Measurements from ENCODE around the gene C1QTNF1. TPM values are rescaled to one million over a fixed set of nuclear protein-coding genes. Genes with fewer than 3 reads are reported as not detected.

Gene C1QTNF1
- total RNA-seq, 5 donors from 2014 or later (not counting 1 experiment from before 2014, with no cell fraction given), result 0.10 to 0.57 (median 0.26) TPM; not detected in 1

- H3K4me3 ChIP-seq (ENCODE audit: control insufficient read depth in 1 of 2, extremely low read depth in 1 of 2, low read length in 1 of 2), result no peak overlapping the region
- ATAC-seq (replicated peaks in 1 of 4) (no peak), DNase-seq (no peak)
- no peak overlapping the region for H3K27ac Mint-ChIP-seq
- ChIA-PET POLR2A (no interaction called here), CTCF (no interaction called here)
- H3K36me3 ChIP-seq (ENCODE audit: control insufficient read depth in 2 of 2, extremely low read depth in 1 of 2, insufficient read depth in 1 of 2, low read length in 1 of 2), result no peaks in the 10 kb centered on the region
- peaks cover 0 to 4% (median 0%) of the 10 kb centered on the region in 3 donors for H3K9me3 Mint-ChIP-seq
- WGBS (ENCODE audit: insufficient coverage), result 67% methylated on average over 1 of the region's 6 CpGs
- H3K27ac ChIP-seq (ENCODE audit: low read length), result no peak overlapping the region
- H3K27me3 ChIP-seq (replicated peaks in 1 of 2; ENCODE audit: control insufficient read depth in 2 of 2, extremely low read depth in 1 of 2, insufficient read depth in 2 of 2, low read length in 1 of 2), result peaks cover 0 to 5% of the 10 kb centered on the region in 2 experiments
- no peaks in the 10 kb centered on the region for H3K4me1 Mint-ChIP-seq
- no peaks in the 10 kb centered on the region for H3K9me3 ChIP-seq
- H3K27me3 Mint-ChIP-seq, result peaks cover 4 to 12% of the 10 kb centered on the region in 2 donors
- H3K36me3 Mint-ChIP-seq, result no peaks in the 10 kb centered on the region
- no peak overlapping the region for H3K4me3 Mint-ChIP-seq
- no peaks in the 10 kb centered on the region for H3K4me1 ChIP-seq (ENCODE audit: control insufficient read depth in 1 of 2, extremely low read depth in 1 of 2, insufficient read depth in 2 of 2, low read length in 2 of 2)
Measured at GRCh38 chr17:79017546-79018369, 6.2 kb upstream of the C1QTNF1 start.

DNA sequence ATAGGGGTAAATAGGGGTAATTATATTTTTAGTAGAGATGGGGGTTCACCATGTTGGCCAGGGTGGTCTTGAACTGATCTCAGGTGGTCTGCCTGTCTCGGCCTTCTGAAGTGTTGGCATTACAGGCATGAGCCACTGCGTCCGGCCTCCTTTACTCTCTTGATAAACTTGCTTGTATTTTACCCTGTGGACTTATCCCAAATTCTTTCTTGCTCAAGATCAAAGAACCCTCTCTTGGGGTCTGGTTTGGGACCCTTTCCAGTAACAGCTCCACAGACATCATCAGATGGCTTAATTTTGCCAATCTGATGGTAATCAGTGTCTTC, 5.6 kb upstream of the C1QTNF1 start:
- Histone ChIP-seq H3K27me3 (replicated peaks in 1 of 2; ENCODE audit: control insufficient read depth in 2 of 2, extremely low read depth in 1 of 2, insufficient read depth in 2 of 2, low read length in 1 of 2) (peaks cover 0 to 5% of the 10 kb centered on the region in 2 experiments), H3K36me3 (ENCODE audit: control insufficient read depth in 2 of 2, extremely low read depth in 1 of 2, insufficient read depth in 1 of 2, low read length in 1 of 2) (no peaks in the 10 kb centered on the region), H3K4me1 (ENCODE audit: control insufficient read depth in 1 of 2, extremely low read depth in 1 of 2, insufficient read depth in 2 of 2, low read length in 2 of 2) (peaks cover 0 to under 1% of the 10 kb centered on the region in 2 experiments), H3K9me3 (no peaks in the 10 kb centered on the region), H3K4me3 (ENCODE audit: control insufficient read depth in 1 of 2, extremely low read depth in 1 of 2, low read length in 1 of 2) (no peak overlapping the region), H3K27ac (ENCODE audit: low read length) (no peak overlapping the region)
- ChIA-PET POLR2A (no interaction called here), CTCF (interaction anchor here in 1 of 2 donors (0.6 kb wide), 1 partner anchor 26 kb away, joined by 3 read pairs; no protein-coding TSS in a partner anchor)
- no peaks in the 10 kb centered on the region for H3K36me3 Mint-ChIP-seq
- no CpG with 5 or more reads among the region's 3 CpGs for WGBS (ENCODE audit: insufficient coverage)
- DNase-seq (no peak), ATAC-seq (replicated peaks in 1 of 4) (no peak)
- H3K27ac Mint-ChIP-seq, result no peak overlapping the region
- H3K4me1 Mint-ChIP-seq, result no peaks in the 10 kb centered on the region
- peaks cover 4 to 16% of the 10 kb centered on the region in 2 donors for H3K27me3 Mint-ChIP-seq
- peaks cover 0 to 4% (median 0%) of the 10 kb centered on the region in 3 donors for H3K9me3 Mint-ChIP-seq
- no peak overlapping the region for H3K4me3 Mint-ChIP-seq

GRCh38 chr17:79019261-79019631, 4.7 kb upstream of the C1QTNF1 start:
- H3K27me3 Mint-ChIP-seq, result peaks cover 3 to 18% of the 10 kb centered on the region in 2 donors
- peaks cover 0 to under 1% (median 0%) of the 10 kb centered on the region in 3 donors for H3K9me3 Mint-ChIP-seq
- H3K4me1 Mint-ChIP-seq, result peaks cover 2 to 5% (median 4%) of the 10 kb centered on the region in 3 donors
- no peak overlapping the region for H3K27ac ChIP-seq (ENCODE audit: low read length)
- no CpG with 5 or more reads among the region's 2 CpGs for WGBS (ENCODE audit: insufficient coverage)
- POLR2A ChIA-PET, result interaction anchor here in 1 of 2 donors (0.7 kb wide), 1 partner anchor 1785 kb away, joined by 5 read pairs; no protein-coding TSS in a partner anchor
- H3K4me3 Mint-ChIP-seq, result no peak overlapping the region
- no peak for DNase-seq
- no peak for ATAC-seq (replicated peaks in 1 of 4)
- H3K27me3 ChIP-seq (replicated peaks in 1 of 2; ENCODE audit: control insufficient read depth in 2 of 2, extremely low read depth in 1 of 2, insufficient read depth in 2 of 2, low read length in 1 of 2), result peaks cover 0 to 14% of the 10 kb centered on the region in 2 experiments
- no peaks in the 10 kb centered on the region for H3K36me3 Mint-ChIP-seq
- H3K36me3 ChIP-seq (ENCODE audit: control insufficient read depth in 2 of 2, extremely low read depth in 1 of 2, insufficient read depth in 1 of 2, low read length in 1 of 2), result no peaks in the 10 kb centered on the region
- H3K4me1 ChIP-seq (ENCODE audit: control insufficient read depth in 1 of 2, extremely low read depth in 1 of 2, insufficient read depth in 2 of 2, low read length in 2 of 2), result peaks cover 0 to 9% of the 10 kb centered on the region in 2 experiments
- no peak overlapping the region for H3K27ac Mint-ChIP-seq
- H3K4me3 ChIP-seq (ENCODE audit: control insufficient read depth in 1 of 2, extremely low read depth in 1 of 2, low read length in 1 of 2), result no peak overlapping the region
- H3K9me3 ChIP-seq, result no peaks in the 10 kb centered on the region
- CTCF ChIA-PET, result no interaction called here

DNA sequence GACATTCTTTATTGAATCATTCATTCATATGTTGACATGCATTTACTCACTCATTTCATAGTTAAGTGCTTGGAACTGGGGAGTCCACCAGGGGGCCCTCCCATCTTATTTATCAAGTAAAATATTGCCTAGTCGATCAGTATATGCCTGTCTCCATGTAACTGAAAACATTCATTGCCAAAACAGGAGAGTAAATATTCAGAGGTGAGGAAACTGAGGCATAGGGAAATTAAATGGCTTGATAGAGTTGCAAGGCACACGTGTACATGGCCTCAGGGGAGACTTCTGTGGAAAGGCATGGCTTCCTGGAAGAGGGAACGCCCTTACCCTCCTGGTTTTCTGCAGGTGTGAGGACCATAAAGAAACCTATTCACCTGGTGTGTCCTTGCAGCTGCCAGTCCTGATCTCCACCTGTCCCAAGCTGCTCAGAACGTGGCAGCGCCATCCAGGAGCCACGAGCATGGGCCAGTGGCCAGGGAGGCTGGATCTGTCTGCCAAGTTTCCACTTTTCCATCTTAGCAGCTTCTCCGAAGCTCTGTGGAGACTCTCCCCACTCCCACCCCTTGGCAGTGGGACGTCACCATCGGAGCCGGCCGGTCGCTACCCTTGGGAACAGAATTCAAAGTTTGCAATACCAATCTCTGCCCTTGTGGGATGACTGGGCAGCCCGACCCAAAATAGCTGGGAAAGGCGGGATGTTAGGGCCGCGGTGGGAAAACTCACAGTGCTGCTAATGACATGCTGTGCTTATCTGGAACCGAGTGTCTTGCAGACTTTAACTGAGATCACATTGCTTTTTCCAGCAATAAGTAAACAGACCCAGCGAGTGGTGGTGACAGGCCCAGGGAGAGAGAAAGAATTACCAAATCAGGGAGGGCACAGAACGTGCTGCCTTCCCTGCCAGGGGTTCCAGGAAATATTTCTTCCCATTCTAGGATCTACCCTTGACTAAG, 4.1 kb upstream of the C1QTNF1 start:
- Histone ChIP-seq H3K4me3 (ENCODE audit: control insufficient read depth in 1 of 2, extremely low read depth in 1 of 2, low read length in 1 of 2) (no peak overlapping the region), H3K27me3 (replicated peaks in 1 of 2; ENCODE audit: control insufficient read depth in 2 of 2, extremely low read depth in 1 of 2, insufficient read depth in 2 of 2, low read length in 1 of 2) (peaks cover 0 to 21% of the 10 kb centered on the region in 2 experiments), H3K9me3 (no peaks in the 10 kb centered on the region), H3K27ac (ENCODE audit: low read length) (no peak overlapping the region), H3K4me1 (ENCODE audit: control insufficient read depth in 1 of 2, extremely low read depth in 1 of 2, insufficient read depth in 2 of 2, low read length in 2 of 2) (peaks cover 0 to 15% of the 10 kb centered on the region in 2 experiments), H3K36me3 (ENCODE audit: control insufficient read depth in 2 of 2, extremely low read depth in 1 of 2, insufficient read depth in 1 of 2, low read length in 1 of 2) (no peaks in the 10 kb centered on the region)
- Mint-ChIP-seq H3K9me3 (no peaks in the 10 kb centered on the region), H3K27ac (no peak overlapping the region), H3K4me1 (peaks cover 5 to 8% (median 6%) of the 10 kb centered on the region in 3 donors), H3K4me3 (no peak overlapping the region), H3K27me3 (peaks cover 3 to 21% of the 10 kb centered on the region in 2 donors), H3K36me3 (no peaks in the 10 kb centered on the region)
- ATAC-seq (replicated peaks in 1 of 4) (peak in 1 of 4 experiments; percentile 52), DNase-seq (peak in 31 of 35 experiments; percentile 22 to 66 (median 45))
- CTCF ChIA-PET, result no interaction called here
- 74% methylated on average over 9 of the region's 19 CpGs for WGBS (ENCODE audit: insufficient coverage)
- POLR2A ChIA-PET, result interaction anchor here in 1 of 2 donors (0.7 kb wide), 1 partner anchor 1786 kb away, joined by 5 read pairs; no protein-coding TSS in a partner anchor

- CTCF ChIA-PET, result no interaction called here
- peaks cover 3 to 26% of the 10 kb centered on the region in 2 donors for H3K27me3 Mint-ChIP-seq
- H3K27ac Mint-ChIP-seq, result no peak overlapping the region
Measured at GRCh38 chr17:79020631-79021301, 3.2 kb upstream of the C1QTNF1 start.

More at GRCh38 chr17:79020631-79021301, 3.2 kb upstream of the C1QTNF1 start:
- peaks cover 0 to 18% of the 10 kb centered on the region in 2 experiments for H3K4me1 ChIP-seq (ENCODE audit: control insufficient read depth in 1 of 2, extremely low read depth in 1 of 2, insufficient read depth in 2 of 2, low read length in 2 of 2)
- Mint-ChIP-seq H3K36me3 (no peaks in the 10 kb centered on the region), H3K4me3 (no peak overlapping the region), H3K9me3 (no peaks in the 10 kb centered on the region), H3K4me1 (peaks cover 6 to 13% (median 8%) of the 10 kb centered on the region in 3 donors)
- H3K27ac ChIP-seq (ENCODE audit: low read length), result no peak overlapping the region
- H3K27me3 ChIP-seq (replicated peaks in 1 of 2; ENCODE audit: control insufficient read depth in 2 of 2, extremely low read depth in 1 of 2, insufficient read depth in 2 of 2, low read length in 1 of 2), result peaks cover 0 to 28% of the 10 kb centered on the region in 2 experiments
- POLR2A ChIA-PET, result interaction anchor here in 1 of 2 donors (0.5 kb wide), 1 partner anchor 205 kb away, joined by 4 read pairs; no protein-coding TSS in a partner anchor
- H3K4me3 ChIP-seq (ENCODE audit: control insufficient read depth in 1 of 2, extremely low read depth in 1 of 2, low read length in 1 of 2), result no peak overlapping the region
- H3K36me3 ChIP-seq (ENCODE audit: control insufficient read depth in 2 of 2, extremely low read depth in 1 of 2, insufficient read depth in 1 of 2, low read length in 1 of 2), result no peaks in the 10 kb centered on the region
- ATAC-seq (replicated peaks in 1 of 4) (no peak), DNase-seq (no peak)
- no peaks in the 10 kb centered on the region for H3K9me3 ChIP-seq
- WGBS (ENCODE audit: insufficient coverage), result 80% methylated on average over 1 of the region's 2 CpGs

Measured in T-cell (primary cell).